GM21390 (cell line): Measurements from ENCODE around the gene WDR35.
A peak's percentile ranks its signal among the peaks of the same experiment; 100 is the strongest.

Experiments
- ATAC-seq: cut with Tn5 transposase; IDR thresholded peaks from one replicate; pipeline ENCODE4 v1.9.1; 2021; ENCODE audit not compliant: unreplicated experiment

The WDR35 gene

DNA sequence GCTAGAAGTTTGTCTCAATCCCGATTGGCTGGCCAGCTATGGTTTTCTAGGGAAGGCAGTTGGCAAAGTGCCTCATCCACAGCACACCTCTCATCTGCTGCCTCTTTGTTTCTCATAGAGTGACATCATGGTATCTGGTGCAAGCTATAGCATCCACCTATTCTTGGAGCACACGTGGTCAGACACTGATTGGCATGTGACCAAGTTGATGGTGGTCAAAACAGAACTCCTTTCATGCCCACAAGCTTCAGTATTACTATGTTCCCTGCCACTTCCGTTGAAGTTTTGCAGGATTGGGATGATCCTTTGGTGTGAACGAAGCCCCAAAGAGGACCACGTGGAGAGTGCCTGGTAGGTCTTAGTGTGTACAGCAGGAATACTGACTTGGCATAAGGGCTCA is 116.9 kb downstream of the WDR35 start:
- no peak for ATAC-seq

DNA sequence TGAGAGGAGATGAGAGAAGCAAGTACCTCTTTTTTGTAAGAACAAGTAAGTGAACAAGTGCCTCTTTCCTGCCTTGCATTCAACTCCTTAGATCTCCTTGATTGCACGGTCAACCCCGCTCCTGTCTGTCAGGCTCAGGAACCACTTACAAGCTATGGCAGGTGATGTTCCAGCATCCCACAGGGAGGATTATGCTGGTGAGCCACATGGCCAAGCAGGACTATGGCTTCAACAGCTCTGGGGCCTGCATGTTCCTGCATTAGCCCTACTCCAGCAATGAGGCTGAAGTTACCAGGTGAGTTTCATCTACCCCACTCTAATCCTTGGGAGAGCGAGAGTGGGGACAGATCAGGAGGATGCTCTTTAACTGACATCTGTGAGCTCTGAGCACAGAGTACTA is 117.6 kb downstream of the WDR35 start:
- ATAC-seq, result no peak

DNA sequence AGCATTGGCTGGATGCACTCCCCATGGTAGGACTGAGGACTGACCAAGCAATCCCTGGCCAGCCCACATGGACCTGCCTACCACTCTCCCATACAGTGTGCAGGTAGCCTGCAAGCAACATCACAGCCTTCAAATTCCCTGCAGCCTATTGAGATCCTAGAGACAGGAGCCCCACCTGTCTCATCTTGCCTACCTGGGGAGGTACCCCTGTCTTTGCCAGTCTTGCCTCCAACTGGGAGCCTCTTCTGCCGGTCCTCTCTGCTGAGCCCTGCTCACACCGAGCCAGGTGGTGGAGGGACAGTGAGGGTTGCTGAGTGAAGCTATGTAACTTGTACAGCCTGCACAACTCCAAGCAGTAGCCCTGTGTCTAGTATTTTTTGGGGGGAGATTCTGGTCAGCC is 118.1 kb downstream of the WDR35 start:
- no peak for ATAC-seq

DNA sequence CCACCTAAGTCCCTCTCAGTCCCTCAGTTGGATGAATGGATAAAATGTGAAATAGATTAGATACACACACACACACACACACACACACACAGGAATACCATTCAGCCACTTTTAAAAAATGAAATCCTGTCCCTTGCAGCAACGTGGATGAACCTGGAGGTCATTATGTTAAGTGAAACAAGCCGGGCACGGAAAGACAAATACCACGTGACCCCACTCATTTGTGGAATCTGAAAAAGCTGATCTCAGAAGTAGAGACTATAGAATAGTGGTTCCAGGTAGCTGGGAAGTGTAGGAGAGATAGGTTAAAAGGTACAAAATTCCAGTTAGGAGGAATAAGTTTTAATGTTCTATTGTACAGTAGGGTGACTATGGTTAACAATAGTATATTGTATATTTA is 119.1 kb downstream of the WDR35 start:
- no peak for ATAC-seq

DNA sequence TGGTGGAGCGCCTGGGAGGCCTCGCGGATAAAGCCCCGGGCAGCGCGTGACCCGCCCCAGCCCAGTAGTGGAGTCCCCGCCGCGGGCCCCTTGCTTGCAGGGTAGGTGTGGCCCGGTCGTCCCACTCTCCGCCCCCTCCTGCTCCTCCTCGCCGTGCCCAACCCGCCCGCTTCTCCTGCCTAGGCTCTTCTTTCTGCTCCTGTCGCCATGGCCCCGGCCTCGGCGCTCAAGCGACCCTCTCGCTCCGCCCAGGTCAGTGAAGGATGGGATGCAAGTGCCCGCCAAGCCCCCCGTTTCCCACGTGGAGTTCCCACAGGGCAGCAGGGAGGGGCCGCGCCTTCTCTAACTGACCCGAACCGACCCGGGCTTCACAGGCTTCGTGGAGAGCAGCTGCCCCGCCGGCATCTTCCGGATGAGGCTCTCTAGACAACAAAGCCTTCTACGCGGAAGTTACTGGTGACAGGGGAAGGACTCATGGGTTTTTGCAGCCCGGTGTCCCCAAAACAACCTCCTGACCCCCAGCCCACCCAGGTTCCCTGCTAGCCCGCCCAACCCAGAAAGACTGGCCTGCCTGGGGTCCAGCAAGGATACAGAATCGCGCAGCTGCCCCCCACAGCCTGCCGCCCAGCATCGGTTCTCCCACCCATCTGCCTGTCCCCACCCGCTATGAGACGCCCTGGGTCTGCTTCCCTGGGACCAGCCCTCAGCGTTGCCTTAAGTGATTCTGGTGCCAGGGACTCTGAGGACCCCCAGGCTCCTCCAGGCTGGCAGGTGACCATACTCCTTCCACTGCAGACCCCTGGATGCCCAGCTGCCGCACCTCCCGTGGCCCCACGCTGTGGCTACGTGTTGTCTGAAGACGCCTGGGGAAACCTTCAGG is 121.0 kb downstream of the WDR35 start:
- peak; percentile 77 for ATAC-seq

DNA sequence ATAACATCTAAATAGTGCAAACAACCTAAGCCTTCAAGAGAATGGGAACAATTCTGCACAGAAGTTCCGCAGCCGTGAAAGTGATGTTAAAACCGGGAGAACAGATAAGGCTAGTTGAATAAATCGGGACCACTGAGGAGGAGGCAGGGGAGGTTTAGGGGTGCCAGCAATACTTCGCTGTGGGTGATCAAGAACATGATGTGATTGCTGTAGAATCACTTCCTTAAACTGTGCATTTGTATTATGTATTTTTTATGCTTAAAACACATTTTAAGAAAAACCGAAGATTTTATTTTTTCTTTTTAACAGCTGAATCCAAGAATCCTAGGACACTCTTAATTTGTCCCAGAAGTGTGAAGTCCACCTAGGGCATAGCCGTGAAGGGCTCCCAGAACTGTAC is 121.7 kb downstream of the WDR35 start:
- ATAC-seq, result no peak

DNA sequence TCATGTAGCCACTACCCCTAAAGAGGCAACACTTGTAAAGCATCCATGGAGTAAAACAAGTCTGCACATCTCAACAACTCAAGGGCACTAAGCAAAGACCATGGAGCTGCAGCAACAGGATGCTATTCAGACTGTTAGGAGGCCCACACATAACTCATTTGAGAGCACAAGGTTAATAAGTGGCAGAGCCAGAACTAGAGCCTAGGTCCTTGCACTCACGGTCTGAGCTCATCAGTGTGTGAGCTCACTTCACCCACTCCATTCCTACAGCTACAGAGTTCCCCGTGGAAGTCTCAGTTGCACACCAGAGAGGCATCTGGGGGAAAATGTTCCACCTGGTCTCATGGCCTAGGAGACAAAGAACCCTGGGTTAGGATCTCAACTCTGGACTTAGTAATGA is 123.1 kb downstream of the WDR35 start:
- peak; percentile 26 for ATAC-seq

DNA sequence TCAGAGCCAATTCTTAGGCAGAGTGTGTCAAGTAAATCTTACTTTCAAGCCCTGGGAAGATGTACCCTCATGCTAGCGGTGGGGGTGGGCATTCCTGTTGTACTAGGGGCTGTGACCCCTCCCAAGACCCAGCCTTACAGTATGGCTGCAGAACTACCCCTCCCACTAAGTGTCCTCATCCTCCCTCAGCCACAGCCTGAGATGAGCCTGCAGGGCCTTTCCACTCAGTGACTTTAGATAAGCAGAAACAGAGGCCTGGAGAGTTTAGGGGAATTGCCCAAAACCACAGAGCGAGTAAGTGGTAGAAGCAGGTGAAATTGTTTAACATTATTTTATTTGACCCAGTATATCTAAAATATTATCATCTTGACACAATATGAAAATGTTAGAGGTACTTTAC is 124.8 kb downstream of the WDR35 start:
- ATAC-seq, result no peak

DNA sequence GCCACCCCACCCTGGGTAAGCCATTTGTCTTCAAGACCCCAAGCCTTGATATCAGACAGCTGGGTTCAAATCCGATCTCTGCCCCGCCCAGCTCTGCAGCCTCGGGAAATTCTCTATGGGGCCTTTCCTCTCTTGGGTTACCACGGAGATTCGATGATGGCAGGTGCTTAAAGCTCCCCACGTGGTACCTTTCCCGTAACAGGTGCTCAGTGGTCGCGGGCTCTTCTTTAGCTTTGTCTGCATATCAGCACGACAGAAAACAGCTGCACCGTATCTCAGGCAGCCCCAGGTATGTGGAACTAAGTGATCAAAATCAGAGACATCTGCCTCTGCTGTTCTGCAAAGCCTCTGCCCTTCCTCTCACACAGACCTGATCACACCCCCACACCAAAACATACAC is 125.5 kb downstream of the WDR35 start:
- ATAC-seq, result no peak

DNA sequence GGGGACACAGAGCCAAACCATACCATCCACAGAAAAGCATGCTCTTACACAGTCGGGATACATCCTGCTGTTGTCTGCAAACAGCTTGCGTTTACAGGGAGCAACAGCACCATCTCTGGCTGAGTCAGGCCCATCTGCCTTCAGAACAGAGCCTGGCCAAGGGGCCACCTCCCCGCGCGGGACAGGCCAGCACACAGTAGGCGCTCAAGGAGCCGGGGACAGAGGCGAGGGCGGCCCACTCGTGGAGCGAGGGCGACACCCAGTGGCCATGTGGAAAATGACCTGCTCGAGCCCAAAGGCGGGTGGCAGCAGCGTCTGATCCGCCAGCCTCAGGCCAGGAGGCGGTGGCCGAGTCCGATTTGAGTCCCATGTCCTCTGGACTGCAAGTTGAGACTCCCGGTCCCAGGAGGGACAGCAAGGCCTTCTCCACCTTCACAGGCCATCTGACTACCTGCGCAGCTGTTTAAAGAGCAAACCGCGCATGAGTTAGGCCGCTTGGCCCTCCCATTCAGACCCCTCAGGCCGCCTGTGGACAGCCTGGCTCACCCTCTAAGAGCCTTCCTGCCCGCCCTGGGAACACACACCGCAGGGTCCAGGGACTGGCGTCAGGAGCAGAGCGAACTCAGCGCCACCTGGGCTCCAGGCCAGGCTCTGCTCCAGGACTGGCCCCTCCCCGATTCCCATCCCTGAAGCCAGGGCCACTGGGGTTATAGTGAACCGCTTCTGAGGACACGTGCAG is 126.4 kb downstream of the WDR35 start:
- peak; percentile 79 for ATAC-seq

DNA sequence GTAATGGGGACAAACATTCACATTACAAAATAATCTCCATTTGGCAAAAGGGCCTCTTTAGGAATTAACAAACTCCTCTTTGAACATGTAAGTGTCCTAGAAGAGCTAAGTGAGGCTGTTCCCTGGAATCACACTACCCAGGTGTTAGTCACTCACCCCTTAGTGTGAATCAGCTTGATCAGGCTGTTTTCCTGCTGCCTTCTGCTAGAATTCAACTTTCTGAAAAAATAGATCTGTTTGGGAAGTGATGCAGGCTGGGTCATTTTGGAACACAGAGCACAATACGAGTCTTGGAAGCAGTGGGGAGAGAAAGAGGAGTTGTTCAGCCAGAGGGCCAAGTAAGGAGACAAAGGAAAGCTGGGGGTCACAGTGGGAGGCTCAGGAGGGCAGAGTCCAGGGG is 128.1 kb downstream of the WDR35 start:
- no peak for ATAC-seq
